Activated naive CD4-positive, alpha-beta T cell treated with anti-CD3 and anti-CD28 coated beads, Interleukin-2, amount 10 ng/mL, durations not matched to agents 5 hours and 36 hours (primary cell): ENCODE measurements around the gene IL4I1. TPM values are rescaled to one million over a fixed set of nuclear protein-coding genes. Genes with fewer than 3 reads are reported as not detected.

Experiments
- microRNA-seq: library from miRNA; unstranded; fragments of <30 nt; microRNA quantifications from one replicate; pipeline ENCODE4 v1.2.0, GENCODE V29; 2022; ENCODE audit warnings: borderline microRNAs expressed, borderline replicate concordance
- total RNA-seq, 2 experiments: library from RNA; stranded (reverse); gene quantifications; one replicate each; pipeline ENCODE4 v1.2.3, GENCODE V29; 2021

Gene IL4I1, protein sequence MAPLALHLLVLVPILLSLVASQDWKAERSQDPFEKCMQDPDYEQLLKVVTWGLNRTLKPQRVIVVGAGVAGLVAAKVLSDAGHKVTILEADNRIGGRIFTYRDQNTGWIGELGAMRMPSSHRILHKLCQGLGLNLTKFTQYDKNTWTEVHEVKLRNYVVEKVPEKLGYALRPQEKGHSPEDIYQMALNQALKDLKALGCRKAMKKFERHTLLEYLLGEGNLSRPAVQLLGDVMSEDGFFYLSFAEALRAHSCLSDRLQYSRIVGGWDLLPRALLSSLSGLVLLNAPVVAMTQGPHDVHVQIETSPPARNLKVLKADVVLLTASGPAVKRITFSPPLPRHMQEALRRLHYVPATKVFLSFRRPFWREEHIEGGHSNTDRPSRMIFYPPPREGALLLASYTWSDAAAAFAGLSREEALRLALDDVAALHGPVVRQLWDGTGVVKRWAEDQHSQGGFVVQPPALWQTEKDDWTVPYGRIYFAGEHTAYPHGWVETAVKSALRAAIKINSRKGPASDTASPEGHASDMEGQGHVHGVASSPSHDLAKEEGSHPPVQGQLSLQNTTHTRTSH
- 1 to 10 TPM; 2.4 to 3.7 TPM for total RNA-seq

GRCh38 chr19:49896863-49897621, at the start of gene IL4I1:
IL4I1 (minus strand) TSS chr19:49896887; CDS start chr19:49896160, 727 bp downstream.

GRCh38 chr19:49929121-49929610, 32.5 kb upstream of the IL4I1 start, which contains the start of the genes ATF5 and NUP62:
ATF5 (plus strand) TSS chr19:49929205; CDS start chr19:49930851, 1,646 bp downstream.
NUP62 (minus strand) TSS chr19:49929504; CDS start chr19:49909807, 19,697 bp downstream.

DNA sequence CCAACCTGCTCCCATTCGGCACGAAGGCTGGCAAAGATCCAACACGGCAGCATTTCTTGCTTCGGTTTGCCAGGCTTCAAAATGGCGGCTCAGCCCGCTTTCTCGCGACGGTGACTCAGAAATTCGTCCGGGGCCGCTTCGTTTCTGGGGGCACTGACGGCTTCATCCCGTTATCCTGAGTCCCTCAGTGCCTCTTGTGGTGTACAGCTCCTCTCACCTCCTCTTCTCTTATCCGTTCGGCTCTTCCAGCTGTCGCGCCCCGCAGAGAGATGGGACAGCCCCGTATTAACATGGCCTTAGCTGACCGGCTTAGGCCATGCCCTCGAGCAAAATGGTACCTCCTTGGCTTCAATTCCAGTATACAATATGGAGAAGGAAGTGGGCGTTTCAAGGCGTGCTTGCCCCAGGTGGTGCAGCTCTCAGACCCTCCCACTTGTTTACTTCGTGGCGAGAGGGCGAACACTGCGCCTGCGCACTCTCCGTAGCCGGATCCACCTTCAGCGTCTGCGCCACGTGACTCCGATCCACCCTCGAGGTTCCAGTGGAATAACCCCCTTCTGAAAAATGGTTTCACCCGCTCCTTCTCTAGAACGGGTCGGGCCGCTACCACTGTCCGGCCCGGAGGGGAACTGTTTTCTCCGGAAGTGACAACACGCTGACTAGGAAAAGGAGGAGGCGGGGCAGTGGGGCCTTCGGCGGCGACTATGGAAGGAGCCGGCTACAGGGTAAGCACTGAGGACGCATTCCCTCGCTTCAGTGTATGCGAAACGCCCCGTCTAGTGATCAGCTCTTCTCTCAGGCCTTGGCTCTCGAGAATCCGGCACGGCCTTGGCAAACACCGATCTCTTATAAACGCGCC, 19.4 kb downstream of the IL4I1 start, which contains the start of the genes AKT1S1 and TBC1D17:
AKT1S1 (minus strand) TSS at position 336 of the 859 bp plus-strand sequence. CDS start 4,060 bp downstream, outside the sequence.
TBC1D17 (plus strand) TSS at position 683 of the 859 bp plus-strand sequence; CDS start at position 705, 22 bp downstream.

GRCh38 chr19:49866933-49867782, 29.5 kb downstream of the IL4I1 start, which contains the start of gene PNKP:
PNKP (minus strand) TSS chr19:49867576; CDS start chr19:49867204, 372 bp downstream.

DNA sequence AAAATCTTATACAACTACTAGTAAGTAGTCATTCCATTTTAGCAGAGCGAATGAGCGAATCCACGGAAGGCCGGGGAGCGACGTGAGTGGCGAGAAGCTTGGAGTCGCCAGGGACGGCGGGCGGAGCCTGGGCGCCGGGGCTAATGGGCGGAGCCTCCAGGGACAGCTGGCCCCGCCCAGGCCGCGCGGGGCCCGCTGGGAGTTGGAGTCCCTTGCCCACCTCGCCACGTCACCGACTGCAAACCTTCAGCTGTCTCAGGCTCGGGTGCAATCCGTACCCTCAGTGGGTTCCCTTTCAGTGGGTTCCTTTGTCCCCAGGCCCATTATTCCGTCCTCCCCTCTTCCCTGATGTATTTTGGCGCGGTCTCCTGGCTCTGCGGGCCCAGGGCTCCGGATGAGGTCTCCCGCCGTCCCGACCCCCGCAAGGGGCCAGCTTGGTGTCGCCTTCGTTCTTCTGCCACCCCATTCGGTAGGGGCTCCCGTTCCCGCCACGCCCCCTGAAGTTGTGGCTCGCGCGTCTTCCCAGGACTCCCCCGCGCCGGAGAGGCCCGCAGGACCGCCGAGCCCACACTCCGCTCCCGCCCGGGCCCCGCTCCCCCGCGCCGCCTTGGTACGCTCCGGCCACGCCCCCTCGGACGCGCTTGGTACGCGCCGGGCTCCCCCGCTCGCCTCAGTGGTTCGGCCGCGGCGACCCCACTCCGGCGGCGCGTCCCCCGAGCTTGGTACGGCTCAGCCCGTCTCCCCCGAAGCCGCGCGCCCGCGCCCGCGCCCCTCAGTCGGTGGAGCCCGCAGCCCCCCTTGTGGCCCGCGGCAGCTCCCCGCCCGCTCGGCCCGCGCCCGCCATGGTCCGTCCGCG, 46.0 kb downstream of the IL4I1 start, which contains the start of gene PTOV1:
PTOV1 (plus strand) TSS at position 673 of the 856 bp plus-strand sequence.

Small RNA genes lying within 50 kb of the gene (microRNA-seq; reads per million reads assigned to microRNA genes)
- gene MIR4749 (1.3 reads per million), gene MIR4750 (not detected)

Other genes with a start within 250 kb of the IL4I1 start
- 100 to 1,000 TPM; 148 to 156 TPM for gene IRF3, start 231.0 kb downstream of the IL4I1 start, total RNA-seq
- 10 to 100 TPM; 47.4 to 50.9 TPM for gene BCL2L12, start 231.0 kb downstream of the IL4I1 start, total RNA-seq
- gene PRMT1, start 219.6 kb downstream of the IL4I1 start, total RNA-seq, result 100 to 1,000 TPM; 115 to 116 TPM
- gene ADM5, start 207.3 kb downstream of the IL4I1 start, total RNA-seq, result 1 to 10 TPM; 4.8 to 5.3 TPM
- gene CPT1C, start 205.8 kb downstream of the IL4I1 start, total RNA-seq, result 1 to 10 TPM; 1.3 to 1.6 TPM
- gene TSKS, start 133.6 kb downstream of the IL4I1 start, total RNA-seq, result 1 to 10 TPM; 1.2 to 1.7 TPM
- 10 to 100 TPM; 65.0 to 66.1 TPM for gene AP2A1, start 129.9 kb downstream of the IL4I1 start, total RNA-seq
- 10 to 100 TPM; 15.4 to 16.7 TPM for gene FUZ, start 83.6 kb downstream of the IL4I1 start, total RNA-seq
- gene MED25, start 78.6 kb downstream of the IL4I1 start, total RNA-seq, result 10 to 100 TPM; 49.9 to 51.3 TPM
- 10 to 100 TPM; 78.1 to 84.8 TPM for gene PTOV1, start 45.7 kb downstream of the IL4I1 start, total RNA-seq
- gene PNKP, start 29.3 kb downstream of the IL4I1 start, total RNA-seq, result 100 to 1,000 TPM; 125 to 139 TPM
- 10 to 100 TPM; 19.8 to 20.9 TPM for gene AKT1S1, start 19.5 kb downstream of the IL4I1 start, total RNA-seq
- gene TBC1D17, start 19.2 kb downstream of the IL4I1 start, total RNA-seq, result 10 to 100 TPM; 44.5 to 49.3 TPM
- 10 to 100 TPM; 10.2 to 13.6 TPM for gene ATF5, start 32.3 kb upstream of the IL4I1 start, total RNA-seq
- 10 to 100 TPM; 88.2 to 99.8 TPM for gene NUP62, start 32.6 kb upstream of the IL4I1 start, total RNA-seq
- gene SIGLEC11, start 64.3 kb upstream of the IL4I1 start, total RNA-seq, result not detected
- 10 to 100 TPM; 72.0 to 72.6 TPM for gene VRK3, start 128.5 kb upstream of the IL4I1 start, total RNA-seq
- gene ZNF473, start 129.1 kb upstream of the IL4I1 start, total RNA-seq, result 10 to 100 TPM in 1 of 2 experiments, 1 to 10 TPM in 1; 8.4 to 10.4 TPM